T follicular helper cell (primary cell): ENCODE measurements around the gene NRP1.

Source experiments
- DNase-seq: peaks from one replicate; pipeline ENCODE4 v3.0.0-alpha.2; 2020; ENCODE audit warnings: low read depth

The NRP1 gene

DNA sequence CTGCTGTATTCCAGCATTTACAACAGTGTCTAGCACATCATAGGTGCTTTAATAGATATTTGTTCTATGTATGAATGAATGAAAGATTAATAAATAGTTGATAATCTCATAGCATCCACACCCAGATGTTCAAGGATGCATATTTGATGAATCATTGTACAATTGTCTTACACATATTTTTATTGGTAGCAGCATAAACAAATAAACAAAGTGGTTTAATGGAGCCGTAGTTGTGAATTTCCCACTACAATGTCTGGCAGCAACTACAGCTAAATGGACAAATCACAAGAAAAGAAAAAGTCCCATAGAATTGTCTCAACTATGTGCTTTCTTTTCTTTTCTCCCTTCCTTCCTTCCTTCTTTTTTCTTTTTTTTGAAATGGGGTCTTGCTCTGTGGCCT, 150.8 kb downstream of the NRP1 start:
- DNase-seq, result no peak

DNA sequence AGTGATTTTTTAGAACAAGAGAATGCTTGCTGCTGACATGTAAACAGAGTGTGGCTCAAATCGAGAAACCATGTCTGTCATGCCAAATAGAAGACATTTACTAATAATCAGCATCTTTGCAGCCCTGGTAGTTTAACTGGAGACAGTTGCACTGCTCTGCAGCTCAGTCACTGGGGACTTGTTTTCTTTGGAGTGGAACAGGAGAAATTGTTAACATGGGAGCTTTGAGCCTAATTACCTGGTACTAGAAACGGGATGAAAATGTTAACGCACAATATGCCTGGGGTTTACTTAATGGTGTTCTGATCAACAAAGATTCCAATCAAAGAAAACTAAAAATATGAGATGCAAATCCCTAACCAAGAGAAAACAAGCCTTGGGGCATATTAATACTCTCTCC, 153.5 kb downstream of the NRP1 start:
- no peak for DNase-seq

DNA sequence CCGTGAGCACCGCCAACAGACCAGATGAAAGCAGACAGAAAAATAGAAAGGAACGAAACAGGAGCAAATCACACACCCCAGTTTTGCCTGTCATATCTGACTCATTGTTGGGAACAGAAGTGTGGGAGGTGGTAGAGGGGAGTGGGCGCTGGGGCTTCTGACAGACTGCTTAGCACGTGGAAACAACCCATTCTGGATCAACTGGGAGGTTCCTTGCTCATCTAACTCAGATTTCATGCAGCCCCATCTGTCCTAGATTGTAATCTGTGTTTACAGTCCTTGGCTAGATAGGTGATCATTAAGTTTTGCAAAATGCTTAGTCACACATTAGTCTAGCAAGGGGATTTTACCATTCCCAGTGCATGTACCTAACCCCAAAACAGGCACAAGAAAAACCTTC, 154.1 kb downstream of the NRP1 start:
- DNase-seq, result no peak

DNA sequence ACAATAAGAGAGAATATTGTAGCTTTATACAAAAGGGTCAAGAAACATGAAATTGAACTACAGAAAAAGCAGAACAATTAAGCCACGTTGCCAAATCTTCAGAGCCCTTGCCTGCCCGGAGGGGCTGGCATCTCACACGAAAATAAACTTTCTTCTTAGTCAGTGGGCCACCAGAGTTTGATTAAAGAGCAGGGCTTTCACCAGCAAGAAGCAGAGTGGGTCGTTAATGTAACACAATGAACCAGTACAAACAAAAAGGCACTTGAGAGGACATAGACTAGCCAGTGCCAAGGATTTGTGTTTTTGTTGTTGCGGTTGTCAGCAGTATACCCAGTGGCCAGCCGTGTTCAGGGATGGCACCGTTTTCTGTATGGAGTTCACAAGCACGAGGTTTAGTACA, 155.4 kb downstream of the NRP1 start:
- no peak for DNase-seq

DNA sequence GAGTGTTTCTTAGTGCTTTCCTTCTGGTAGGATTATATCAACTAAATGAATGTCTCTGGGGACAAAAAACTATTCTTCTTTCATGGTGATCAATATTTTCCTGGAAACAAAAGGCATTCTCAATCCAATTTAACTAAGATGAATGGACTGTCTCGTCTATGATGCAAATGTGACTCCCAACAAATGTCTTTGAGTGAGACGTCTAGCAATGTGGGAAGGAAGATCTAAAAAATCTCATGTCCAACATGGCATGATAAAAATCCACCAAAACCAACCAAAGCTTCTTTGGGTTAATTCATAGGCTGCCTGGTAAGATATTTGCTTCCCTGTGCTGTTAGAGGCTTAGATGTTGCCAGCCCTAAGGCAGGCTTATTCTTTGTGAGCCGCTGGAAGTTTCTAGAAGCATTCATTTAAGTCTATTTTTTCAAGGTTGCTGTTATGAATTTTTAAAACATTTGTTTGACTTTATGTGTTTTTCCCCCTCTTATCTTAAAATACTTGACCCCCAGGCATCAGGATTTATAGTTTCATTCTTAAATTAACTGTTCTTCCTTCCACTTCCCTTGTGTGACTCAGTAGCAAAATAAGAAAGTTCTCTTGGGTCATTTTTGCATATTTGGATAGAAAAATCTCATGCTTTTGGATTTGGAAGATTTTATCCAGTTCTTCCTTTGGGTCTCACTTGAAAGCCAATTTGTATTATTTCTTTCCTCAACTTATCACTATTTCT, 156.3 kb downstream of the NRP1 start:
- DNase-seq, result no peak

DNA sequence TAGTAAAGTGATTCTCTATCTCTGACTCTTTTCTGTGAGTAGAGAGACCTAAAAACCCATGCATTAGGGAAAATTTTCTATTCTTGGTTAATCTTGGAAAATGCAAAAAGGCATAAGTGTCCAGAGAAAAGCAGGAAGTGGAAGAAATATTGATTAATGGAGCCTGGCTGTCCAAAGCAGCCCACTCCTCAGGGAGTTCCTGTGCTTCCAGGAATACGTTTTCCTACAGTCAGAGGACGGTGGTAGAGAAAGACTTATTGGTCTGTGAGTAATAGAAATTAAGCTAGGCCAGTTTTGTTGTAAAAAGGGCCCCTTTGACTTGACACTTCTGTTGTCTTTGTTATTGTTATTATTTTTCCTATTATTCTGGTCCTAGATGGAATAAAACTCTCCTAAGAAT, 157.8 kb downstream of the NRP1 start:
- DNase-seq, result no peak

DNA sequence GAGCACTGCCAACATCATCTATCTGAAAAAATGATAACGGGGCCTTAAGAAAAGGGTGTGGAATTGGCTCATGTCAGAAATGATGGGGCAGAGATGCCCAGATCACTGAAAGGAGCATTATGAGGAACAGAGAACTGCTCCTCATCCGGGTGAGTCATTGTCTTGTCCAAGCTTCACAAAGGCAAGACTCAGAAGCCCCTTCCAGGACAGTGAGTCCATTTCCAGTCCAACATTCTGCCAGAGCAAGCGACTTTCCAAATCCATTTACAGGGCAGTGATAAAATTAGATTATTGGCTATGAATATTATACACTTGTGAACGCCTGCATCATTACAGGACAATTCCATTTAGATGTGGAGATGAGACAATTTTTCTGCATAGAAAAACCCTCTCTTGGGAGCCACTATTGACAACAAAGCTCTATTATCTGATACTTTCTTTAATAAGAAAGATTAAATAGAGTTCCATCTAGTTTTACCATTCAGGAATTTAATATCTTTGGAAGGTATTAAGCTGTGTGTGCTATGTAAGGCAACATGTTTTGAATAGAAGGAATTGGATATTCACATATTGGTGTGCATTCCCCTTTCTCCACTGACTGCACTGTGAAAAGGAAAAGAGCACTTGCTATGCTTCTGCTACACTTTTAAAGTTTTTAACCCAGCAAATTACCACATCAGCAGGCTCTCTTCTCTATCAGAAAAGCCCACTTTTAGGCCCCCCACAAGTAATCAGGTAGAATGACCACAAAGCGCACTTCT, 159.6 kb downstream of the NRP1 start:
- DNase-seq, result no peak

DNA sequence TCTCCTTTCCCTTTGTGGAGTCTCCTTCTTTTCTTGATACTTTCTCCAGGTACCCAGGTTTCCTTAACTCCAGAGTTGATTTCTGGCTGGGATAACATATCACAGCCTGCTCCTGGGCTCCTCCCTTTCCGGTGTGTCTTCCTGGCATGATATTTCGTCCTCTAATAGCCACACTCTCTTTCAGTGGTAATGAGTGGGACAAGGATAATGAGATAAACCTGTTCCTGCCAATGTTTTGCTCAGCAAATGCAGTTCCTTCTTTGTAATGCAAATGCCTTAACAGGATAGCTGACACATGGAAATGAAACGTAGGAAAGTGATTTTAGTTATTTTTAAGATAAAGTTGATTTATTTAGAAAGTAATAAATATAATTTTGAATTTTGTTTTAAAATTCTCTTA, 168.6 kb downstream of the NRP1 start:
- no peak for DNase-seq

DNA sequence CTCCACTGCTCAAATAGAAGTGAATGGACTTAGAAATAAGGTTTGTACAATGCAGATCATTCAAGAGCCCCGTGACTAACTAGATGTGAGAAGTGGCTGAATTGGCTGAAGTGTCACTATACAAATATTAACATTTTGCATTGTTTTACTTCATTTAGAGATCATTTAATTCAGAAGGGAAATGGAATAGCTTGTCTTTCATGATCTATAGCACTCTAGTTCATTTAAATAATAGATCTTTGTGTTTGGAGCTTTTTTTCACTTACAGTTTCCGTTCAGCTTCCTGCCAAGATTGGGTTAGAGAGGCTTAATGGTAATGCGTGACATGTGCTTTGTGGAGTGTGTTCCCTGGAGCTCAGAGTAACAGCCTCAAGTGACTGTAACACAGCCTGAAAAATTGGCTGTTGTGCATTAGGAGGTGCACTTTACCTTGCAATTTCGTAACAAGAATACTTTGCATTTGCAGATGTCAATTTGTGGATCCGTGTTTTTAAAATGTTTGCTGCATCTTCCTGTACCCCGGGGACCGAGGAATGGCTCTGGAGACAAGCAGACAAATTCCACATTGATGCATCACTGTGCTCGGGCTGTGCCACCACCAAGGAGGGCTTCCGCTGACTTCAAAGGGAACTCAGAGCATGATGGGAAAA, 170.3 kb downstream of the NRP1 start:
- DNase-seq, result no peak

DNA sequence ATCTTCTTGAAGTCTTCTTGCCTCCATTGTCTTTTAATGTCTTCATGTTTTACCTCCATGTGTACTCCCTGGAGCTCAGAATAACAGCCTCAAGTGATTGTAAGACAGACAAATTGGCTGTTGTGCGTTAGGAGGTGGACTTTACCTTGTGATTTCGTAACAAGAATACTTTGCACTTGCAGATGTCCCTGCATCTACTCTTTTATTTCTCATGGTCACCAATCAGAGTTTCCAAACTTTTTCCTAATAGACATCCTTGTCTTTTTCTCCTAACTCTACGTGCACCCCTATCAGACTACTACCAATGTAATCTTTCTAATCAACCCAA, 172.3 kb downstream of the NRP1 start:
- no peak for DNase-seq

DNA sequence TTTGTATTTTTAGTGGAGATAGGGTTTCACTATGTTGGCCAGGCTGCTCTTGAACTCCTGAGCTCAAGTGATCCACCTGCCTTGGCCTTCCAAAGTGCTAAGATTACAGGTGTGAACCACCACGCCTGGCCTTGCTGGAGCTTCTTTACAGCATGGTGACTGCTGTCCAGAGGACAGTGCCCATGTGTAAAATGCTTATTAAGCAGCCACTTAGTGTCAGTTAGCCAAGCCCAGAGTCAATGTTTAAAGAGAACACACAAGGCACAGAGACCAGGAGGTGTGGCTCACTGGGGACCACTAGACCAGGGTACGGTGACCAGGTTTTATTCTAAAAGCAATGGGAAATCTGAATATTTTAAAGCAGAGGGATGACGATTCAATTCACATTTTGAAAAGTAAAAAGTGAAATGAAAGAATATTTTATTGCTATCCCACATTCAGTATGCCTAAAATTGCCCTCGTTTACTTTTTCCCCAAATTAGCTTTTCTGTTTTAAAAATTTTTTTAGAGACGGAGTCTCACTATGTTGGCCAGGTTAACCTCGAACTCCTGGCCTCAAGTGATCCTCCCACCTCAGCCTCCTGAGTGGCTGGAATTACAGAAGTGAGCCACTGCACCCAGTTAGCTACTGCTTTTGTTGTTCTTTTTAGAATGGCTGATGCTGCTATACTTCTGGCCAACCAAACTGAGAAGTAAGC, 172.8 kb downstream of the NRP1 start:
- DNase-seq, result no peak

DNA sequence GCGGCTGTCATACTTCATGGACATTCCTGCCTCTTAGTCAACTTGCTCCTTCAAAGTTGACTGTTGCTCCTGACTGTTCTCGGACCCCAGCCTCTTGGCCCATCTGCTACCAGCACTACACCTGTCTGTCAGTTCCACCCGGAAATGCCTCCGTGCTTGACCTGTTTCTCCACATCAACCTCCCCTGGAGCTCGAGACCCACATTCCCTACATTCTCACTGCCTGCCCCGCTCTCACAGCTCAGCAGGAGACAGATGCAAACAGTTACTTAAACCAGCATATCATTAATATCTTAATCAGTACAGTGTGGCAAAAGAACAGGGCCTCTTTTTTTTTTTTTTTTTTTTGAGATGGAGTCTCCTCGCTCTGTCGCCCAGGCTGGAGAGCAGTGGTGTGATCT, 174.3 kb downstream of the NRP1 start:
- no peak for DNase-seq

DNA sequence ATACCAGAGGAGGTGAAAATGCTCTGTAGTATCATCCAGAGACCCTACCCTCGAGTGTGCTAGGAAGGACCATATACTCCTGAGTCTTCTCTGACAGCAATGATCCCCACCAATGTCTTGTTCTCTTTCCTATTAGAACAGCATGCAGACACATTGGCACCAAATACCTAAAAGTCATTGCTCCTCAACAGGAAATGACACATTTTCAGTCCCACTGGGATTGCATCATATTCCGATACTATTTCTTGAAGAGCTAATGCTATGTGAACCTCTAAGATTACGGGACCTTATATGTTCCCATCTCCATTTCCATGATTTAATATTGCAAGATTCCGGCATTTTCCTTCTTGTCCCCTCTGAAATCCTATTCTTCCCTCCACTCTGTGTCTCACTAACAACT, 177.4 kb downstream of the NRP1 start:
- no peak for DNase-seq

DNA sequence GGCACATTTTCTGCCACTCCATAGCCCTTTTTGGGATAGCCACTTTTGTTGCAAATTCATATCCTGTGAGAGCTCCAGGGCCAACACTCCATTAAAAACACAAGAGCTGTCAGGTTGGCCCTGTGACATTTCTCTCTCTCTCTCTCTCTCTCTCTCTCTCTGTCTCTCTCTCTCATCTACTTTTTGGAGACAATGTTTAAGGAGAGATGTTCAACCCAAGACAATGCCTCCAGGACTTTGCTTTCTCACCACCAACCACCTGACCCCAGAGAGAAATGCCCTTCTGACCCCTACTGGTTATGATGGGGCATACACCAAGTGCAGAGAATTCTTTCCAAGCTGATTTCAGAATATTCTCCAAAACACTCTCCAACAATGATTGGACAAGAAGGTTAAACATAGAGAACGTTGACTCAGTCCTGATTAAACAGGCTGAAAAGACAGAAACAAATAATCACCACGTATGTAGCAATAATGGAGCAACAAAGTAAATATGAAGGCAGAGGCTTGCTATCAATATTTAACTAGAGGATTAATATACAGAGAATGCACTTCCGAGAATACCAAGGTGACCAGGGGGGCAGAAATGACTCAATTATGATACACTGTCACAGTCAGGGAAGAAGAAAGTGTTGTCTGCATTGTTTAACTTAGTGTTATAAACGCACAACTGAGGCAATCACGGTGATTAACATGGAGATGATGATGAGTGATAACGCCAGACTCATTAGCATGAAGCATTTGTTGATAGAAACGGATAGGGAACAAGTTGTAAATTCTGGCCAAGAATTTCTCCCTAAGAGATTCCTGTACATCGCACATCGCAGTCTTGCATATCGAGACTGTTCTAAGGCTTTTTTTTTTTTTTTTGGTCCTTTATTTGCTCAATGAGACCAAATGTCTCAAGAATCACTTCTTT, 178.5 kb downstream of the NRP1 start:
- DNase-seq, result no peak

DNA sequence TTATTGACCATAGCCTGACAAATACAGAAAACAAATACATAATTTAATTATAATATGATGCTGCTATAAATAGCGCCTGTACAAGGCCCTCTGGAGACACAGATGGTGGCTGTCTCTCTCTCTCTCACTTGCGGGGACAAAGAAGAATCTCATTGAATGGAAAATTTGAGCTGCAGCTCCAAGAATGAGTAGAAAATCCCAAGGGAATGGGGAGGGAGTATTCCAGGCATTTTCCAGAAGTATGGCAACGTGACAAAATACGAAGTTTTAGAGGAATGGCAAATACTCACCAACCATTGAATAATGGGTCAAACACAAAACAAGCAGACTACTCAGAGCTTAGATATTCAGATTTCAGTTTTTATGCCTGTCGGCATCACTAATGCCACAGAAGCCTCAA, 179.9 kb downstream of the NRP1 start:
- DNase-seq, result no peak

DNA sequence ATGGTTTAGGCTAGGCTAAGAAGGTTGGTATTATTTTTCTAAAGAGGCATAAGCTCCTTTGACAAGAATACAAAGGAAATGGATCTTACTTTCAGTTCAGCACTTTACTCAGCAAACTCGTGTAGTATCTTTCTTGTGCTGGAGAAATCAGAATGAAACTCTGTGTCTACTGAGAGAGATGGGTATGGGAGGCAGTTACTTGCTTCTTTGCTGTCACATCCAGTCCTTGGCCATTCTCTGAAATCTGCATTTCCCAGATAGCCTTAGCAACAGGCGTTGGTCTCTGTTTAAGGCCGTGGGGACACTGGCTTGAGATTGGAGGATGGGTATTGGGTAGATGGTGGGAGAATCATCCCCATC, 180.5 kb downstream of the NRP1 start:
- no peak for DNase-seq

DNA sequence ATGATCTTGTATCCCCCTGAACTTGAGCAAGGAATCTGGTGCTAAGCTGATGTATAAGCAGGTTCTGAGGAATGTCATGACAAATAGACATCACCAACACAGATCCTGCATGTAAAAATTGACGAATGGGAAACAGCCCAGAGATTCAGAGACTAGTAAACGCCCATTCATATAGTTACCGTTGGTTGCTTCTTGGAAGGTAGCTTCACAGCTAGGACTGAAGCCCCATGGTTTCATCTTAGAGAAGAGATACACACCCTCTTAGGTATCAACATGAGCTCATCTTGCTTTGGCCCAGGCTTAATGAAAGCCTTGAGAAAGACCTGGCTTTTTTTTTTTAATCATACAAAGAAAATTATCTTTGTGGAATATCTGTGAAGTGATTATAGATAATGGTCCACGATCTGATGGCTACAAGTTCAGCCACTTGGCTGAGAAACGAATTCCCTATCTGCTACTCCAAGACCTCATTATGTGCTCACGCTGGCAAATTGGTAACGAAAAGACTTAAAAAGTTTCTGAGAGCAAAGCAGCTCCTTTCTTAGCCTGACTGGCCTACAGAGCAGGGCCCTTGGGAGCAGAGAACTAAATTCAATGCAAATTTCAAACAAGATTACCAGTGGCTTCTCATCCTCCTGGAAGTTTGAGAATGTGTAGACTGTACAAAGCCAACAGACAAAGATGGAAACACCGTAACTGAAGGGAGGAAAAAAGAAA, 181.1 kb downstream of the NRP1 start:
- DNase-seq, result no peak

DNA sequence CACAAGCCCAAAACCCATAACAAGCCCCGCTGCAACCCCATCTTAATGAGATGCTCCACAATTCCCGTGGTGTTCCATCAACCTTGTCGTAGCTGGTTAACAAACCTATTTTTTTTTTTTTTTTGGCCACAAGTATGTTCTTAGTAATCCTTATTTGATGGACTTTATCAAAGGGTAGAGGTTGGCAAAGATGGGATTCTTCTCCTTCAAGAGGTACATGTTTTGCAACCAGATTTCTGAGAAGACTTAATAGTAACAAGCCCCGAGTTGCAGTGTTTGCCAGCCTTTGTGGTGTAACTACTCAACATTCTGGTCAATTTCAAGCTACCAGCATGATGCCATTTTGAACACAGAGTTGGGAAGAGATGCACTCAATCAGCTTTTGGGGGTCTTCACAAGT, 181.7 kb downstream of the NRP1 start:
- DNase-seq, result no peak

DNA sequence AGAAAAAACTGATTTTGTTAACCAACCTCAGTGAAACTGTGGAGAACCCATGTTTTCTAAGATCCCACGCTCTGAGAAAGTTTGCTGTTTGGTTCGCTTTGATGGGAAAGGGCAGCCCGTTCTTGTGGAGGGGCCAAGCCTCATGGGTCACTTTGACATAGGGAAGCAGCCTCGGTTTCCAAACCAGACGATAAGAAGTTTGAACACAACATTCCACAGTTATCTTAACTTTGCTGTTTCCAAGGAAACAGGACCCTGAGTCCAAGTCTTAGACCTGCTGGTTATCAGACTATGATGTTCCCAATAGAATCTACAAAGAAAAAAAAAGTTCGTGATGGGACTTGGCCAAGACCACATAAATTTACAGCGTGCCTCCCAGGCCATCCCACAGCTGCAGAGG, 182.3 kb downstream of the NRP1 start:
- no peak for DNase-seq

DNA sequence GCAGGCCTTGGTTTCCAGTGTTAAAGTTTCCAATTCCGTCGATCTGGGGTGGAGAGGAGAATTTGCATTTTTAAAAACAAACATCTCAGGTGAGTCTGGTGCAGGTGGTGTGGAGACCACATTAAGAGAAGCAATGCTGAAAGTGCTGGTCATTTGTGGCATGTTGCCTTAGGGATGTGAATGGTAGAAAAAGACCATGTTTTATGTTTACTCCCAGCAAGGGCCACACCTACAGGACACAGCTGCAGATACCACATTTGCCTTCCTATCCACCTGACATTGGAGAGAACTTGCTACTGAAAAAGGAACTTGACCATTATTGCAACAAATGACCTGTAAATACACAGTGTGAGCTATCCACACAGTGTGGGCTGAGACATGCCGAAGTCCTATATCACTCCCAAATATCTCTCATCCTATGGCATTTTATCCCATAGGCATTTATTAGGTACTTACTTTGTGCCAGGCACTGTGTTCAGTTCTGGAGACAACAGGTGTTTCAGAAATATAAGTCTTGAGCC, 183.1 kb downstream of the NRP1 start:
- no peak for DNase-seq

DNA sequence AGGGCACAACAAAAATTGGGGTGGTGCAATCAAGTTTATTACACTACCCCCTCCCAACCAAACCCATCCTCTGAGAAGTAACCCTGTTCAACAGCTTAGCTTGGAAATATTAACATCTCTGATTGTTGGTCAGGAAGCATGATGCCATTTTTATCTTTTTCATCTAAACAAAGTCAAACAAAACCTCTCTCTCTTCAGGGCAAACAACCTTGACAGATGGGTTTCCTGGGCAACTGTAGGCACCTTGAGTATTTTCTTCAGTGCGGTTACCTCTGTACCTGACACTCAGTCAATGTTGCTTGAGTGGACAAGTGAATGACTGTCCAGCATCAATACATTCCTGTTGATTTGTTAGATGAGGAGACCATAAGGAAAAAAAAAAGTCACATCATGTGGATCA, 183.6 kb downstream of the NRP1 start:
- no peak for DNase-seq
